ENCODE results near the gene TTLL8. TPM values are rescaled to one million over a fixed set of nuclear protein-coding genes. Genes with fewer than 3 reads are reported as not detected.

The TTLL8 gene
- polyA plus RNA-seq, 1 of the 3 experiments (the other 2 are of a cell fraction) = not detected

DNA sequence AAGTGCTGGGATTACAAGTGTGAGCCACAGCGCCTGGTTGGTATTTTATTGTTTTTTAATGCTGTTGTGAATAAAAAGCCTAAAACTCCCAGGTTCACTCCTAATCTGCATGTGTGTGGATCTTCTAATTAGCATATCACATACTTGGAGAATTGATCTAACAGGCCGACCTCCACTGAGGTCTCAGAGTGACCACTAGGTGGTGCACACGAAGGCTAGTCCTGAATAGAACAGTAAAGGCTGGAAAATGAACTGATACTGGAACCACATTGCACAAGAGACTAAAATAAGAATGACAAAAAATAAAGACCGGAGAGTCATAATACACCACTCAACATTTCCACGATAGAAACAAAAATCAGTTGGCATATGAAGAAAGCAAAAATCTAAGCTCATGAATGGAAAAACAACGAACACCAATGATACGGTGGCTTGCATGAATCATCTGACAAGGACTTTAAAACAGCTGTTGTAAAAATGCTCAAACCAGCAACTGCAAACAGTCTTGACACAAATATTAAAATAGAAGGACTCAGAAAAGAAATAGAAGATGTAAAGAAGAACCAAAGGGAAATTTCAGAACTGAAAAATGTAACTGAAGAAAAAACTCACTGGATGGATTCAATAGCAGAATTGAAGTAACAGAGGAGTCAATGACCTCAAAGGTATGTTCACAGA lies 78.4 kb downstream of the TTLL8 start:
- H3K27me3 ChIP-seq (ENCODE audit: insufficient read depth) = peaks cover 21% of the 10 kb centered on the region
- peak; percentile 64 for DNase-seq
- no peaks in the 10 kb centered on the region for H3K9me3 ChIP-seq
- H3K9ac ChIP-seq = no peak overlapping the region
- H3K36me3 ChIP-seq (replicated peaks in 1 of 2; ENCODE audit: control insufficient read depth in 1 of 2, insufficient read depth in 2 of 2, low read length in 1 of 2) = no peaks in the 10 kb centered on the region
- no peaks in the 10 kb centered on the region; a peak in 1 of 4 replicates for H3K4me1 ChIP-seq (ENCODE audit: control insufficient read depth in 1 of 2, insufficient read depth in 2 of 2, low read depth in 1 of 2, low read length in 1 of 2)
- H3K4me2 ChIP-seq = no peak overlapping the region
- ChIA-PET CTCF (interaction anchor here (1.0 to 8.5 kb wide), 4 partner anchors 12 to 48 kb away, joined by 3 to 45 read pairs (median 6); no protein-coding TSS in a partner anchor), POLR2A (no interaction called here)
- peaks cover 13% of the 10 kb centered on the region for H3F3A ChIP-seq (replicated peaks; ENCODE audit: insufficient read depth)
- H3K79me2 ChIP-seq (ENCODE audit: insufficient read depth) = no peaks in the 10 kb centered on the region
- no peaks in the 10 kb centered on the region for H4K20me1 ChIP-seq (ENCODE audit: insufficient read depth)
- H2AFZ ChIP-seq (ENCODE audit: low read depth) = no peak overlapping the region
- H3K27ac ChIP-seq (ENCODE audit: low read depth in 2 of 2, low read length in 1 of 2) = no peak overlapping the region
- no peak for TF ChIP-seq FOXM1 (IDR thresholded peaks at IDR 0.05; ENCODE audit: low read depth)
- TF ChIP-seq, protein P1, sequence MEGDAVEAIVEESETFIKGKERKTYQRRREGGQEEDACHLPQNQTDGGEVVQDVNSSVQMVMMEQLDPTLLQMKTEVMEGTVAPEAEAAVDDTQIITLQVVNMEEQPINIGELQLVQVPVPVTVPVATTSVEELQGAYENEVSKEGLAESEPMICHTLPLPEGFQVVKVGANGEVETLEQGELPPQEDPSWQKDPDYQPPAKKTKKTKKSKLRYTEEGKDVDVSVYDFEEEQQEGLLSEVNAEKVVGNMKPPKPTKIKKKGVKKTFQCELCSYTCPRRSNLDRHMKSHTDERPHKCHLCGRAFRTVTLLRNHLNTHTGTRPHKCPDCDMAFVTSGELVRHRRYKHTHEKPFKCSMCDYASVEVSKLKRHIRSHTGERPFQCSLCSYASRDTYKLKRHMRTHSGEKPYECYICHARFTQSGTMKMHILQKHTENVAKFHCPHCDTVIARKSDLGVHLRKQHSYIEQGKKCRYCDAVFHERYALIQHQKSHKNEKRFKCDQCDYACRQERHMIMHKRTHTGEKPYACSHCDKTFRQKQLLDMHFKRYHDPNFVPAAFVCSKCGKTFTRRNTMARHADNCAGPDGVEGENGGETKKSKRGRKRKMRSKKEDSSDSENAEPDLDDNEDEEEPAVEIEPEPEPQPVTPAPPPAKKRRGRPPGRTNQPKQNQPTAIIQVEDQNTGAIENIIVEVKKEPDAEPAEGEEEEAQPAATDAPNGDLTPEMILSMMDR (IDR thresholded peaks at IDR 0.05) = peak; percentile 65
- H3K9me2 ChIP-seq = no peaks in the 10 kb centered on the region
- 49% methylated on average over 7 of the region's 7 CpGs for WGBS (ENCODE audit: low lambda C conversion rate)
- H3K4me3 ChIP-seq (ENCODE audit: low read depth in 2 of 2, low read length in 1 of 2) = peak overlapping the region in 1 of 2 experiments; percentile 11; a peak in 1 of 4 replicates

DNA sequence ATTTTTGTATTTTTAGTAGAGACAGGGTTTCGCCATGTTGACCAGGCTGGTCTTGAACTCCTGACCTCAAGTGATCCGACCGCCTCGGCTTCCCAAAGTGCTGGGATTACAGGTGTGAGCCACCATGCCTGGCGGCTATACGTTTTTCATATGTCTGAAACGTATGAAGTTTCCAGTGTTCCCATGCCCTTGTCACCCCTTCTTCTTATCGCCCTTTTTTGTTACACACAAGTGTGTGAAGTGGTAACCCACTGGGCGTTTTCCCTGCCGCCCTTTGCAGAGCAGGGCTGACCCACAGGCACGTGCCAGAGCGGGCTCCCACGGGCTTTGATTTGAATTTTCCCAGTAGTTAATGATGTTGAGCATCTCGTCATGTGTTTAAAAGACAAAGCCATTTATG lies 80.5 kb downstream of the TTLL8 start:
- Histone ChIP-seq H3K36me3 (replicated peaks in 1 of 2; ENCODE audit: control insufficient read depth in 1 of 2, insufficient read depth in 2 of 2, low read length in 1 of 2) (no peaks in the 10 kb centered on the region), H3K9me3 (no peaks in the 10 kb centered on the region), H2AFZ (ENCODE audit: low read depth) (no peak overlapping the region), H3K79me2 (ENCODE audit: insufficient read depth) (no peaks in the 10 kb centered on the region), H3K27me3 (ENCODE audit: insufficient read depth) (peaks cover 4% of the 10 kb centered on the region; the same call in 1 of the 2 replicates), H3F3A (replicated peaks; ENCODE audit: insufficient read depth) (peaks cover 13% of the 10 kb centered on the region), H4K20me1 (ENCODE audit: insufficient read depth) (no peaks in the 10 kb centered on the region), H3K4me1 (ENCODE audit: control insufficient read depth in 1 of 2, insufficient read depth in 2 of 2, low read depth in 1 of 2, low read length in 1 of 2) (no peaks in the 10 kb centered on the region), H3K27ac (ENCODE audit: low read depth in 2 of 2, low read length in 1 of 2) (no peak overlapping the region), H3K4me3 (ENCODE audit: low read depth in 2 of 2, low read length in 1 of 2) (no peak overlapping the region), H3K4me2 (no peak overlapping the region), H3K9ac (no peak overlapping the region), H3K9me2 (no peaks in the 10 kb centered on the region)
- 67% methylated on average over 14 of the region's 14 CpGs for WGBS (ENCODE audit: low lambda C conversion rate)
- POLR2A ChIA-PET = no interaction called here
- CTCF ChIA-PET = interaction anchor here (1.4 to 8.5 kb wide), 2 partner anchors 17 to 47 kb away, joined by 4 to 45 read pairs; no protein-coding TSS in a partner anchor
- peak; percentile 7 for DNase-seq
- TF ChIP-seq GATA2 (CRISPR knock-in tag; IDR thresholded peaks at IDR 0.05) = no peak
- TF ChIP-seq, protein P2, sequence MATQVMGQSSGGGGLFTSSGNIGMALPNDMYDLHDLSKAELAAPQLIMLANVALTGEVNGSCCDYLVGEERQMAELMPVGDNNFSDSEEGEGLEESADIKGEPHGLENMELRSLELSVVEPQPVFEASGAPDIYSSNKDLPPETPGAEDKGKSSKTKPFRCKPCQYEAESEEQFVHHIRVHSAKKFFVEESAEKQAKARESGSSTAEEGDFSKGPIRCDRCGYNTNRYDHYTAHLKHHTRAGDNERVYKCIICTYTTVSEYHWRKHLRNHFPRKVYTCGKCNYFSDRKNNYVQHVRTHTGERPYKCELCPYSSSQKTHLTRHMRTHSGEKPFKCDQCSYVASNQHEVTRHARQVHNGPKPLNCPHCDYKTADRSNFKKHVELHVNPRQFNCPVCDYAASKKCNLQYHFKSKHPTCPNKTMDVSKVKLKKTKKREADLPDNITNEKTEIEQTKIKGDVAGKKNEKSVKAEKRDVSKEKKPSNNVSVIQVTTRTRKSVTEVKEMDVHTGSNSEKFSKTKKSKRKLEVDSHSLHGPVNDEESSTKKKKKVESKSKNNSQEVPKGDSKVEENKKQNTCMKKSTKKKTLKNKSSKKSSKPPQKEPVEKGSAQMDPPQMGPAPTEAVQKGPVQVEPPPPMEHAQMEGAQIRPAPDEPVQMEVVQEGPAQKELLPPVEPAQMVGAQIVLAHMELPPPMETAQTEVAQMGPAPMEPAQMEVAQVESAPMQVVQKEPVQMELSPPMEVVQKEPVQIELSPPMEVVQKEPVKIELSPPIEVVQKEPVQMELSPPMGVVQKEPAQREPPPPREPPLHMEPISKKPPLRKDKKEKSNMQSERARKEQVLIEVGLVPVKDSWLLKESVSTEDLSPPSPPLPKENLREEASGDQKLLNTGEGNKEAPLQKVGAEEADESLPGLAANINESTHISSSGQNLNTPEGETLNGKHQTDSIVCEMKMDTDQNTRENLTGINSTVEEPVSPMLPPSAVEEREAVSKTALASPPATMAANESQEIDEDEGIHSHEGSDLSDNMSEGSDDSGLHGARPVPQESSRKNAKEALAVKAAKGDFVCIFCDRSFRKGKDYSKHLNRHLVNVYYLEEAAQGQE (IDR thresholded peaks at IDR 0.05; ENCODE audit: low read depth, low read length) = no peak
- no peak for TF ChIP-seq SIN3A (IDR thresholded peaks at IDR 0.05; ENCODE audit: borderline replicate concordance, low read depth, low read length)
- TF ChIP-seq, protein P3, sequence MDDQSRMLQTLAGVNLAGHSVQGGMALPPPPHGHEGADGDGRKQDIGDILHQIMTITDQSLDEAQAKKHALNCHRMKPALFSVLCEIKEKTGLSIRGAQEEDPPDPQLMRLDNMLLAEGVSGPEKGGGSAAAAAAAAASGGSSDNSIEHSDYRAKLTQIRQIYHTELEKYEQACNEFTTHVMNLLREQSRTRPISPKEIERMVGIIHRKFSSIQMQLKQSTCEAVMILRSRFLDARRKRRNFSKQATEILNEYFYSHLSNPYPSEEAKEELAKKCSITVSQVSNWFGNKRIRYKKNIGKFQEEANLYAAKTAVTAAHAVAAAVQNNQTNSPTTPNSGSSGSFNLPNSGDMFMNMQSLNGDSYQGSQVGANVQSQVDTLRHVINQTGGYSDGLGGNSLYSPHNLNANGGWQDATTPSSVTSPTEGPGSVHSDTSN (IDR thresholded peaks at IDR 0.05) = no peak
- TF ChIP-seq TCF12 (IDR thresholded peaks at IDR 0.05) = no peak
- TF ChIP-seq GABPA (IDR thresholded peaks at IDR 0.05; ENCODE audit: low read depth) = no peak
- no peak for TF ChIP-seq RCOR1 (IDR thresholded peaks at IDR 0.05; ENCODE audit: low read length)
- no peak for TF ChIP-seq JUND (IDR thresholded peaks at IDR 0.05)
- no peak for TF ChIP-seq TEAD4 (IDR thresholded peaks at IDR 0.05; ENCODE audit: borderline replicate concordance, insufficient read depth)
- no peak for TF ChIP-seq TAF1 (IDR thresholded peaks at IDR 0.05; ENCODE audit: borderline replicate concordance, low read depth, low read length)
- TF ChIP-seq, protein P4, sequence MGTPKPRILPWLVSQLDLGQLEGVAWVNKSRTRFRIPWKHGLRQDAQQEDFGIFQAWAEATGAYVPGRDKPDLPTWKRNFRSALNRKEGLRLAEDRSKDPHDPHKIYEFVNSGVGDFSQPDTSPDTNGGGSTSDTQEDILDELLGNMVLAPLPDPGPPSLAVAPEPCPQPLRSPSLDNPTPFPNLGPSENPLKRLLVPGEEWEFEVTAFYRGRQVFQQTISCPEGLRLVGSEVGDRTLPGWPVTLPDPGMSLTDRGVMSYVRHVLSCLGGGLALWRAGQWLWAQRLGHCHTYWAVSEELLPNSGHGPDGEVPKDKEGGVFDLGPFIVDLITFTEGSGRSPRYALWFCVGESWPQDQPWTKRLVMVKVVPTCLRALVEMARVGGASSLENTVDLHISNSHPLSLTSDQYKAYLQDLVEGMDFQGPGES (IDR thresholded peaks at IDR 0.05; ENCODE audit: low read depth, low read length) = no peak
